HCT116 (cell line): ENCODE data around the gene ROGDI. TPM values are rescaled to one million over a fixed set of nuclear protein-coding genes. Genes with fewer than 3 reads are reported as not detected.

Experiments
- ATAC-seq: fragments of 200-7000 bp; cut with Tn5 transposase; 2 replicates; pipeline ENCODE4 v1.9.1; 2020; ENCODE audit warnings: mild to moderate bottlenecking, moderate library complexity
- BruUV-seq: library from RNA; stranded (reverse); fragments of 400-500 nt; replicated peaks from 2 replicates; lab custom pipeline; 2021; lab: Mats Ljungman, UMichigan
- CTCF ChIA-PET: fragments of 300-600 bp; sonication (Branson Sonifier 250); formaldehyde crosslinking; loops from one replicate; lab custom pipeline; 2021; ENCODE audit warnings: antibody characterized with exemption; lab: Charles Lee
- POLR2A ChIA-PET: fragments of 300-600, 350-600 bp; sonication (Branson Sonifier 250); formaldehyde crosslinking; loops from one replicate; lab custom pipeline; 2021; ENCODE audit warnings: antibody characterized with exemption; lab: Charles Lee
- RAD21 ChIA-PET, 2 experiments: fragments of 300-600 bp; sonication (Branson Sonifier 250); formaldehyde crosslinking; loops; one replicate each; lab custom pipeline; 2023; ENCODE audit warnings: low total read pairs in 2 of 2; ENCODE audit not compliant: uncharacterized antibody in 2 of 2, unreplicated experiment in 2 of 2, low non-redundant PET in 1 of 2; lab: Charles Lee
- DNase-seq: peaks from one replicate; pipeline ENCODE4 v3.0.0-alpha.2; 2010; ENCODE audit warnings: low read depth, low spot score
- H2AFZ ChIP-seq: fragments of 200-600 bp; shearing (Covaris generic), sonication (generic); 2 replicates; pipeline ENCODE4 v1.6.1; 2017; ENCODE audit warnings: low read depth, mixed run types, mixed read lengths, antibody characterized with exemption, low read length; ENCODE audit not compliant: poor library complexity, severe bottlenecking
- H3K27ac ChIP-seq: 2 replicates; pipeline ENCODE4 v1.5.1; 2012; ENCODE audit warnings: low read depth, low read length
- H3K27me3 ChIP-seq: fragments of 200-600 bp; sonication (generic); 2 replicates; pipeline ENCODE4 v1.6.1; 2016; ENCODE audit warnings: mixed run types, low read length, mixed read lengths; ENCODE audit not compliant: insufficient read depth
- H3K36me3 ChIP-seq, 2 experiments: fragments of 200-500 bp in 1 of 2; fragments of 200-600 bp in 1 of 2; sonication (Bioruptor generic) in 1 of 2; sonication (generic) in 1 of 2; 2 replicates each; pipeline versions ENCODE4 v1.5.1 to v1.6.1; 2014 to 2016; ENCODE audit warnings: low read length in 2 of 2, inconsistent platforms in 1 of 2, mixed read lengths in 1 of 2, mixed run types in 1 of 2; ENCODE audit not compliant: insufficient read depth in 2 of 2, control insufficient read depth in 1 of 2
- H3K4me1 ChIP-seq, 2 experiments: fragments of 200-600 bp in 1 of 2; sonication (generic) in 1 of 2; 2 replicates each; pipeline versions ENCODE4 v1.5.1 to v1.6.1; 2012 to 2017; ENCODE audit warnings: low read length in 2 of 2, inconsistent platforms in 1 of 2, mild to moderate bottlenecking in 1 of 2, mixed read lengths in 1 of 2, mixed run types in 1 of 2, moderate library complexity in 1 of 2; ENCODE audit not compliant: insufficient read depth in 2 of 2, control insufficient read depth in 1 of 2
- H3K4me2 ChIP-seq: fragments of 200-600 bp; sonication (generic); 2 replicates; pipeline ENCODE4 v1.6.1; 2017; ENCODE audit warnings: mixed run types, low read length, mixed read lengths
- H3K4me3 ChIP-seq, 2 experiments: fragments of 200-600 bp in 1 of 2; sonication (generic) in 1 of 2; replicated peaks in 1 of 2; 2 replicates each; pipeline ENCODE4 v1.5.1; 2011 to 2016; ENCODE audit warnings: low read length in 2 of 2, control low read depth in 1 of 2, low read depth in 1 of 2, mild to moderate bottlenecking in 1 of 2, mixed read lengths in 1 of 2, mixed run types in 1 of 2
- H3K79me2 ChIP-seq: fragments of 200-600 bp; sonication (generic); 2 replicates; pipeline ENCODE4 v1.6.1; 2017; ENCODE audit warnings: mild to moderate bottlenecking, mixed run types, low read length, moderate library complexity, mixed read lengths; ENCODE audit not compliant: insufficient read depth
- H3K9ac ChIP-seq: fragments of 200-600 bp; sonication (generic); 2 replicates; pipeline ENCODE4 v1.6.1; 2016; ENCODE audit warnings: low read length, mixed read lengths
- H3K9me2 ChIP-seq: fragments of 200-600 bp; sonication (generic), shearing (Covaris generic); 2 replicates; pipeline ENCODE4 v1.6.1; 2017; ENCODE audit warnings: mixed run types, mild to moderate bottlenecking, moderate library complexity; ENCODE audit not compliant: insufficient read depth
- H3K9me3 ChIP-seq, 2 experiments: fragments of 200-500 bp in 1 of 2; fragments of 200-600 bp in 1 of 2; sonication (Bioruptor generic) in 1 of 2; sonication (generic) in 1 of 2; 2 replicates each; pipeline ENCODE4 v1.6.1; 2014 to 2017; ENCODE audit warnings: low read length in 2 of 2, mixed read lengths in 2 of 2, inconsistent platforms in 1 of 2, low read depth in 1 of 2, mild to moderate bottlenecking in 1 of 2, mixed run types in 1 of 2, moderate library complexity in 1 of 2; ENCODE audit not compliant: control insufficient read depth in 1 of 2, insufficient read depth in 1 of 2
- H4K20me1 ChIP-seq: fragments of 200-600 bp; sonication (generic), shearing (Covaris generic); 2 replicates; pipeline ENCODE4 v1.6.1; 2017; ENCODE audit warnings: mixed run types, mild to moderate bottlenecking, moderate library complexity; ENCODE audit not compliant: insufficient read depth
- RAD21 ChIP-seq: IDR thresholded peaks from 2 replicates; pipeline ENCODE4 v1.6.1; 2012; ENCODE audit warnings: low read depth, mild to moderate bottlenecking
- REST ChIP-seq: IDR thresholded peaks from 2 replicates; pipeline ENCODE4 v1.6.1; 2012; ENCODE audit warnings: low read depth
- ZFX ChIP-seq: fragments of 450-650 bp; IDR thresholded peaks from 2 replicates; pipeline ENCODE4 v1.6.1; 2017
- intact Hi-C: fragments of 100-400 bp; cut with micrococcal nuclease; formaldehyde crosslinking; loops from 2 replicates; pipeline ENCODE4 v1.10.0; 2022
- total RNA-seq: library from RNA; stranded (reverse); gene quantifications from one replicate; pipeline ENCODE4 v1.2.1, GENCODE V29; 2021; ENCODE audit not compliant: unreplicated experiment
- TF ChIP-seq, protein P1 (sequence below): IDR thresholded peaks from 2 replicates; pipeline ENCODE4 v1.6.1; 2011; ENCODE audit warnings: mild to moderate bottlenecking, low read length, moderate library complexity; ENCODE audit not compliant: insufficient replicate concordance; ENCODE audit errors: extremely low read depth

The ROGDI gene
- total RNA-seq, 1 experiment from 2014 or later: 20.1 TPM

DNA sequence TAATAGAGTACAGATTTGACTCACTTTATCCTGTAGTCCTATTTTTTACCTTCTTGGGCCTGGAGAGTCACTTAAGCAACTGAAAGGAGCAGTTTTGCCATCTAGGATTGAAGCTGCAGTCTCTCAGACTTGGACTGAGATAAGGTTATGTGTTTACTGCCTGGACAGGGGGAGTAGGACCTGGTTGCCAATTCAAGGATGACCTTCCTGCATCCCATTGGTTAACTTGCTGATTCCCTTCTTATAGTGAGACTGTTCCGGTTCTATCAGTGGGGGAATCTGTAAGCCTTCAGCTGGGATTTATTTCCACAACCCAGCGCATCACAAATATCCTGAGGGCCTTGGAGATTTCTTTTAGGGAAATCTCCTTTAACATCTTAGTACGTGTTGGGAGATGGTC is 47.8 kb upstream of the ROGDI start (continued):
- no peak for TF ChIP-seq REST
- TF ChIP-seq RAD21: no peak

GRCh38 chr16:4847774-4848587 is 45.5 kb upstream of the ROGDI start:
- ChIA-PET RAD21 (interaction anchor here in 1 of 2 experiments (0.6 kb wide), 1 partner anchor 18 kb away, joined by 3 read pairs; no protein-coding TSS in a partner anchor), POLR2A (no interaction called here), CTCF (no interaction called here)
- Histone ChIP-seq H3K4me2 (peak overlapping the region; percentile 86), H3K9me3 (no peaks in the 10 kb centered on the region), H3K9me2 (no peaks in the 10 kb centered on the region), H3K27ac (peak overlapping the region; percentile 91), H3K27me3 (no peaks in the 10 kb centered on the region), H3K9ac (peak overlapping the region; percentile 92), H3K4me3 (peak overlapping the region; percentile 90 to 92), H4K20me1 (peaks cover 12% of the 10 kb centered on the region; the same call in 1 of the 2 replicates), H3K36me3 (peaks cover 22 to 23% of the 10 kb centered on the region in 2 experiments; a peak in 3 of 4 replicates), H3K79me2 (peaks cover 93% of the 10 kb centered on the region), H2AFZ (no peak overlapping the region), H3K4me1 (peaks cover 16 to 40% of the 10 kb centered on the region in 2 experiments)
- ATAC-seq: peak; percentile 13
- TF ChIP-seq, protein P1, sequence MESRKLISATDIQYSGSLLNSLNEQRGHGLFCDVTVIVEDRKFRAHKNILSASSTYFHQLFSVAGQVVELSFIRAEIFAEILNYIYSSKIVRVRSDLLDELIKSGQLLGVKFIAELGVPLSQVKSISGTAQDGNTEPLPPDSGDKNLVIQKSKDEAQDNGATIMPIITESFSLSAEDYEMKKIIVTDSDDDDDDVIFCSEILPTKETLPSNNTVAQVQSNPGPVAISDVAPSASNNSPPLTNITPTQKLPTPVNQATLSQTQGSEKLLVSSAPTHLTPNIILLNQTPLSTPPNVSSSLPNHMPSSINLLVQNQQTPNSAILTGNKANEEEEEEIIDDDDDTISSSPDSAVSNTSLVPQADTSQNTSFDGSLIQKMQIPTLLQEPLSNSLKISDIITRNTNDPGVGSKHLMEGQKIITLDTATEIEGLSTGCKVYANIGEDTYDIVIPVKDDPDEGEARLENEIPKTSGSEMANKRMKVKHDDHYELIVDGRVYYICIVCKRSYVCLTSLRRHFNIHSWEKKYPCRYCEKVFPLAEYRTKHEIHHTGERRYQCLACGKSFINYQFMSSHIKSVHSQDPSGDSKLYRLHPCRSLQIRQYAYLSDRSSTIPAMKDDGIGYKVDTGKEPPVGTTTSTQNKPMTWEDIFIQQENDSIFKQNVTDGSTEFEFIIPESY: no peak
- peak; percentile 74 for TF ChIP-seq ZFX
- no TSS peak for BruUV-seq
- intact Hi-C loops: loop anchor here (1.0 to 5.0 kb wide), 3 partner anchors 80 to 109 kb away; partner anchors contain the start of gene SEC14L5
- no peak for DNase-seq
